DMS 273 treated with DMSO at 0.1 percent for 48 hours (cell line): ENCODE results near the gene TMEM221.
A peak's percentile ranks its signal among the peaks of the same experiment; 100 is the strongest.

Experiments used
- DNase-seq: peaks from one replicate; lab custom pipeline; 2025; lab: John Stamatoyannopoulos, UW

TMEM221 gene

DNA sequence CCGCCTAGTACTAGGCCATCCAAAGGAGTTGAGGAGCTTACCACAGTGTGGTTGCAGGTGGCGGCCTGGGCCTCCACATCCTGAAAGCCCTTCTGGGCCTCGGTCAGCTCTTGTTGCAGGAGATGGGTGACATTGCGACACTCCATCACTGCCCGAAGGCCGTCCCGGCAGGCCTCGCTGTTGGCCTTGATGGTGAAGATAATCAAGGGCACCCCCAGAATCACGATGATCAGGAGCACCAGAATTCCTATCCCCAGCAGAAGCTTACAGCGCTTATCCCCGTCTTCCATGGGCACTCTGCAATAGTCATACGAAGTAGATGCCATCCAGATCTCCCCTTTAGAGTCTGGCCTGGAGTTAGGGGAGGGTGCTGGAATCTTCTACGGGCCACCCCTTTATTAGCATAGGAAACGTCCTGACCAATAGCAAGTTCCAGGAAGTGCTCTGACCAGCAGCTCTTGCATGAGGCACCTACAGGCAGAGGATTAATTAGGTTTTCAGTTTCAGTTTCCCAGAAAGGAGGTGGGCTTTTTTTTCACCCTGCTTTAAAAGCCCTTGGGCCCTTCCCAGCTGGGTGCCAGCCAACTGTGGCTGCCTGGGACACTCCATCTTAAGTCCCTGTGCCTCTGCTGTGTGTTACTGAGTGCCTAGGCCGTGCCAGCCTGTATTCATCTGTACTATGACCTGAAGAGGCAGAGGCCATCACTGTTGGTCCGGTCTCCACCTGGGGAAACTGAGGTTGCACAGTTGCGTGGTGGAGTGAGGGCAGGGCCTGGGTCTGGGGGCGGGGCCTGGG lies 43.0 kb downstream of the TMEM221 start, which contains the start of gene BST2:
Gene BST2 (minus strand): TSS at position 381 of the 796 bp plus-strand sequence. CDS start 55 bp downstream, at position 326.
- peak; percentile 22 for DNase-seq

DNA sequence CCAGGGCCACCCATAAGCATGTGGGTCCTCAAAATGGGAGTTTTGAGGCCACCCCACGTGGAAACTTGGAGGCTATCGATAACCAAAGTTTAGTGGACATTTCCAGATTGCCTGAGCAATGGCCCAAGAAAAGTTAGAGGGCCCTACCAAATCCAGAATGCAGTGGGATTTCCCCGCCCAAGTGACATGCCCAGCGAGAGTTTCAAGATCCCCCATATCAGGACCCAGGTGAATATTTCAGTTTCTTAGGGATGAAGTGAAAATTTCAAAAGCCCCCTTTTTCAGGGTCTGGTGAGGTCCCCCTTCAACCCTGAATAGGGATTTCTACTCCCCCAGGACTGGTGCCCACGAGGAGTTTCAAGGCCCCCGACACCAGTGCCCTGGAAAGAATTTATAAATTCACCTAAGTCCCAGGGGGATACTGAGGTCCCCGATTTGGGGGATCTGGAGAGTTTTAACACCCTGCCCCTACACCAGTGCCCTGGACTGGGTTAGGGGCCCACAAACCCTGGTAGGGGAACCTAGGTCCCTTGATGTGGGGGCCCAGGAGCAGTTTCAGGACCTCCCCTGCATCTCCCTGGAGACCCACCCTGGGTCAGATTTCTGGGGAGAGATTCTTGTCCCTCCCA lies 43.7 kb downstream of the TMEM221 start:
- DNase-seq: no peak

DNA sequence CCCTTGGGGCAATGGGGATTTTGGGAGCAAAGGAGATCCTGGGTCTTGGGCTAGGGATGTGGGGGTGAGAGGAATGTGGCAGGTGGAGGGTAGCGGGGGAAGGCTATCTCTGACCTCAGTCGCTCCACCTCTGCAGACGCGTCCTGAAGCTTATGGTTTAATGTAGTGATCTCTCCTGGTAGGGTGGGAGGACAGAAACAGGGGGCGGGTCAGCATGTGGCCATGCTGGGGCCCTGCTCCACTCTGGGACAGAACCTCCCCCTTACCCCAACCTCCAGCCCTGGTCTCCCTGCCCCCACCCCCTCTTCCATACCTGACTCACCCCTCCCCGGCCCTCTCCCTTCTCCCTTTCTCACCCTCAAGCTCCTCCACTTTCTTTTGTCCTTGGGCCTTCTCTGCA lies 44.5 kb downstream of the TMEM221 start:
- no peak for DNase-seq

DNA sequence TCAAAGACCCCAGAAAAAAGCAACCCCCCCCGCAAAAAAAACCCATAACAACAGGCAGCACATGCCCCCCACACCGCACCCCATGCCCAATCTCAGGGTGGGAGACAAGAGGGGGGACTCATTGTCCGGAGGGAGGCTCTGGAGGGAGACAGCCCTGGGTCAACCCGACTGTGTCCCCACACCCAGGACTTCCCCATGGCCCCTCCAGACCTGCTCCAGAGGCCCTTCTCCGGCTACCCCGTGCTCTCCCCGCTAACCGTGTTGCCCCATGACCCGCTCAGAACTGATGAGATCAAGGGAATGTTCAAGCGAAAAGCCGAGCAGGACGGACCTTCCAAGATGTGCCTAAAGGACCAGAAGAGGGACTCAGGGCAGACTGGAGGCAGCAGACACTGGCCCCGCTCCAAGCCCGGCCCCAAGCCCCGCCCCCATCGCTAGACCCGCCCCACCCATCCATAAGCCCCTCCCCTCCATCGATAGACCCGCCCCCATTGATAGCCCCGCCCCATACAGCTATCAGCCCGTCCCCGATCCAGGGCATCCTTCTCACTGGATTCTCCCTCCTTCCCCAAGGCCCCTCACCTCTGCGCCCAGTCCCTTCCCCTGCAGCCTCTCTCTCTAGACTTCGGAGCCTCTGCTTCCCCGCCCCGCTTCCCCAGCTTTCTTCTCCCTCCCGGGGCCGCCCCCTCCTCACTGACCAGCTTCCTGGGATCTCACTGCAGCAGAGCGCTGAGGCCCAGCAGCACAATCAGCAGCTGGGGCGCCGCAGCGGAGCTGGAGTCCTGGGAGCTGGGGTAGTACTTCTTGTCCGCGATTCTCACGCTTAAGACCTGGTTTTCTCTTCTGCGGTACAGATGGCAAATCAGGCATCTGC lies 45.2 kb downstream of the TMEM221 start:
- no peak for DNase-seq

DNA sequence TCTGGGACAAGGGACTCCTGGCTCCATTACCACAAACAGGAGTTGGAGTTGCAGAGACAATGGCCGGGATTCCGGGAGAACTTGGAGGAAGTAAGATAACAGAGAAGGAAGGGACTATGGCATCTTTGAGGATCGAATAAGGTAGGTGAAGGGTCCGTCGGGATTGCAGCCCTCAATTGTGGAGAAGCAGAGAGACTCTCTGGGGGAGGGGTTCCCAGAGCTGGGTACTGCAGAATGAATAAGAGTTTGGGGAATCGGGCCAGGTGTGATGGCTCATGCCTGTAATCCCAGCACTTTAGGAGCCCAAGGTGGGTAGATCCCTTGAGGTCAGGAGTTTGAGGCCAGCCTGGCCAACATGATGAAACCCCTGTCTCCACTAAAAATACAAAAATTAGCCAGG lies 46.8 kb downstream of the TMEM221 start:
- no peak for DNase-seq

DNA sequence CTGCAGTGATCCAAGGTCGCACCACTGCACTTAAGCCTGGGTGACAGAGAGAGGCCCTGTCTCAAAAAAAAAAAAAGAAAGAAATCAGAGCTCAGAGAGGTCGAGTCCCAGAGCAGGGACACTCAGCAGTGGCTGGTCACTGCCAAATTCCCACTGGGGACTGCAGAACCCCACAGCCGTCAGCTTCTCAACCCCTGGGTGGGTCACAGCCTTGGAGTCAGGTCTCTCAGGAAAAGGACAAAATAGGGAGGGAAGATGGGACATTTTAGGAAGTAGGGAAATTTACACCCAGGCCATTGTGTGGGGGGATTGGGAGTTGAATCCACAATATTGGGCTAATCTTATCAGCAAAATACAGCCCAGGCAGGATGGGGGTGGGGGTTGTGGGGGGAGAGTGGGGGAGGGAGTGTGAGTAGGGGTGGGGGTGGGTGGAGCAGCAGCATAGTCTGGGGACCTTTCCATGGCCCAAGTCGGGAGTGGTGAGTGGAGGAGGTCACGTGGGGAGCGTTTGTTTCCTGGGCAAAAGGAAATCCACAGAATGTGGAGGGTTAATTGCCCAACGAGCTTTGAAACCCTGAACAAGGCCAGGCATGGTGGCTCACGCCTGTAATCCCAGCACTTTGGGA lies 49.5 kb downstream of the TMEM221 start:
- no peak for DNase-seq

DNA sequence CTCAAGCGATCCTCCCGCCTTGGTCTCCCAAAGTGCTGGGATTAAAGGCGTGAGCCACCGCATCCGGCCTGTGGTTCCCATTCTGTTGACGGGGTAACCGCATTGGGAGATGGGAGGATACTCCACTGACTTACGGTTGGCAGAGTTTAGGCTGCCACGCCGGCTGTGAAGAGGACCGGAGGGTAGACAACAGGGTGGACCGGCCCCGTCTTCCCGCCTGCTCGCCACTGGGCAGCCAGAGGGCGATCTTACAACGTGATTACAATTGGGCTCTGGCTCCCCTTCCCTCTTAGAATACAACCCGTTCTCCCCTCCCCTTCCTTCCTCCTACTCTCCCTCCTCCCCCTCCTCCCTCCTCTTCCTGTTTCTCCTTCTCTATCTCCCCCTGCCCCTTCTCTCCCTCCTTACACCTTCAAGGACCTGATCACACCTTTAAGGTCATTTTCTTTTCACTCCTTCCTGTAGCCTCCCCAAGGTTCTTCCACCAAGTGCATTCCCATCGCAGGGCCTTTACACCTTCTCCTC lies 53.5 kb downstream of the TMEM221 start:
- no peak for DNase-seq

DNA sequence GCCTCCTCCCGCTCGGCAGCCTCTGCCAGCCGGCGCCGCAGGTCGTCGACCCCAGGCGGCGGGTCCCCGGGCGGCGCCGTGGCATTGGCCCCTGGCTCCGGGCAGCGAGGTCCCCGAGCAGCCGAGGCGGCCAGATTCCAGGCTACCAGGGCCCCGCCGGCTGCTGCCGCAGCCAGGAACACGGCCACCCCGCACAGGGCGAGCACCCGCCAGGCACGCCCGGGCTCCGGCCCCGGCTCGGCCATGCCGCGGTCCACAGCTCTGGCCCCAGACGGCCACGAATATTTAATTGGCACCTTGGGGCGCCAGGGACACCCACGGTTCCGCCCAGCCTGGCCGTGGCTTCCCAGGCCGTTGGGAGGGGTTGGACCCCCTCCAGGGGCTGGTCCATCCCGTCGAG lies 54.6 kb downstream of the TMEM221 start, which contains the start of gene CCDC194:
Gene CCDC194 (minus strand): TSS at position 283 of the 400 bp plus-strand sequence. CDS start 38 bp downstream, at position 245.
- DNase-seq: no peak

DNA sequence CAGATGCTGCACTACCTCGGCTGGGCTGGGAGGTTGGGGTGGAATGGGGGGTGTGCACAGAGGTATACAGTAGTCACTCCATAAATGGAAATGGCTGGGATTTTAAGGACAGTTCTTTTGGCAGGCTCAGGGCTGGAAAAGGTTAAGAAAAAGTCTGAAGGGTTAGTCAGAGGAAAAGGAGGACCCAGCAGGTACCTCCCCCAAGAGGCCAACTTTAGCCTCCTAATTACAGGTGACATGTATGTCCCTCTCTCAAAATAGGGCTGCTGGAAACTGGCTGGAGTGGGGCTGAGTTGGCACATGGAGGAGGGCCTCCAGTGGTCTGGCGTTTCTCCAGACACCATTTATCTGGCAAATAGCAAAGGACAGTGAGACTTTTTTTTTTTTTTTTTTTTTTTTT lies 55.5 kb downstream of the TMEM221 start:
- DNase-seq: no peak

DNA sequence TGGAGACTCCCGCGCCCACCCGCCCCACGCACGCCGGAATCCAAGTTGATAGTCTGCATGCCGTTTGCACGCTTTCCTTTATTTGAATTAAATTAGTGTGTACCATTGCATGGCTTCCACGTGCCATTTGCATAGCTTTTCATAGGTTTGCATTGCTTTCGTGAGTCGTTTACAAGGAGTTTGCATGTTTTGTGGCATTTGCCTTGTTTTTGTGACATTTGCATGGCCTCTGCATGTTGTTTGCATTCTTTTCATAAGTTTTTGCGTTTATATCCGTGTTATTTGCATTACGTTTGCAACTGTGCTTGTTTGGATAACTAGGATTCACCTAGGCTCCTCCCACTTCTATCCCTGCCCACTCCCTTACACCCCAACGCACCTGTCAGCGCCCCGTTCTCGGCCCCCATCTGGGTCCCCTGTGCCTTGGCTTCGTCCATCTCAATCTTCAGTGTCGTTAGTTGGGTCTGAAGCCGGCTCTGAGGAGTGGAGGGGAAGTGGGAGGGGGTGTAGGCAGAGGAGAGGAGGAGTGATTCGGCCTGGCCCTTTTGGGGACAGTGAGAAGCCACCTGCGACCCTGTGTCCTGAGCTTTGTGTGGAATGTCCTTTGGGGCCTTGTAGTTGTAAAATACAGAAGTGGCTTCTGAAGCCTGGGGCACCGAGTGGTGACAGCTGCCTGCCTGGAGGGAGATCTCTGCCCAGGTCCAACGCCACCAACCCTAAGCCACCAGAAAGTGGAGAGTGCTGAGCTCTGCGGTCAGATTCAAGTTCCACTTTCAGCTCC lies 56.9 kb downstream of the TMEM221 start:
- no peak for DNase-seq

DNA sequence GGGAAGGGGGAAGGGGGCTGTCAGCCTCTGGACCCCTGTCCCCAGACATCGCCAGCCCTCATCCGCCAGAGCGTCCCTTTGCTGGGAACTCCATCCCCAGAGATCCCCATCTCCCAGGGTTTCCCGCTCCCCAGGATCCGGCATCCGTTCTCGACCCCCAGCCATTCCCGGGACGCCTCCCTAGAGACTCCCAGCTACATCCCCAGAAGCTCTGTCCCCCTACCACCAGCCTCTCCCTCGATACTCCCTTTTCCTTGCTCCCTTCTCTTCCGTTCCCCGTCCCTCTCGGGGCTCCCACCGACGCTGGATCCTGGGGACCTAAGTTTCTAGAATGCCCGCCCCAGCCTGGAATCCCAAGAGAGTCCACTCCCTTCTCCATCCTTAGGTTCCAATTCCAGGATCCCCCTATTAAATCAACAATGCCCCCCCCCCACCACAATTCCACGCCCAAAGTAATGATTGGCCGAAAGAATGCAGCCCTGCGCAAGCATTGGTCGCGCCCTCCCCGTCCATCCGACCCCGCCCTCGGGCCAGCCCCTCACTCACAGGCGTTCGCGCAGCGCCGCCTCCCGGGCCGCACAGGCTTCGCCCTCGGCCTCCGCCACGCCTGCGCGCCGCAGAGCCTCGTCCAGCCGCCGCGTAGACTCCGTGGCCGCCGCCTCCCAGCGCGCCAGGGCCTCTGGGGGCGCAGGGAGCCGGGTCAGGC lies 57.6 kb downstream of the TMEM221 start:
- peak; percentile 83 for DNase-seq

DNA sequence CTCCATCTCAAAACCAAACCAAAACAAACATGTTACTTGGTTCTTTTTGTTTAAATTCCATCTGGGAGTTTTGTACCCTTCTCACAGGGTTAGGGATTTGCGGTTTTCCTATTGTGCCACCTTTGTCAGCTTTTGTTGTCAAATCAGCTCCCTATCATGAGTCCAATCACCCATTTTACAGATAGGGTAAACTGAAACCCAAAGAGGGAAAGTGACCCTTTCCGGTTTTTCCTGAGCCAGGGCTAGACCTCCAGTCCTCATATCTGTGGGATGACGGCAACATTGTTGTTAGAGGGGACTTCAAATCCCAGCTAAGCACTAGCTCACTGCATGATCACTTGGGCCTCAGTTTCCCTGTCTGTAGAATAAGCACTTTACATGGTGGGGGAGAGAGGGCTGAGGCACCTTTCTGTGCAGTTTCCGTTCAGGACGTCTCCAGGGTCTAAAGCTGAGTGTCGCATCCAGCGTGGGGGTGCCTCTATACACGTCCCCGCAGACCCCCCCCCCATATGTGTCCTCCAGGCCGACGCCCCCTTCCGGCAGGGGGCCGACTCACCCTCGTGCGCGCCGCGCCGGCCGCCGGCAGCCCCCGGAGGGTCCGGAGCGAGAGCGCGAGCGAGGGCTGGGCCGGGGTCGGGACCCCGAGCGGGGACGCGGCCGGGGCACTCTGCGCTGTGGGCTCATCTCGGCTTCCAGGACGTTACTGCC lies 58.4 kb downstream of the TMEM221 start:
- DNase-seq: no peak

DNA sequence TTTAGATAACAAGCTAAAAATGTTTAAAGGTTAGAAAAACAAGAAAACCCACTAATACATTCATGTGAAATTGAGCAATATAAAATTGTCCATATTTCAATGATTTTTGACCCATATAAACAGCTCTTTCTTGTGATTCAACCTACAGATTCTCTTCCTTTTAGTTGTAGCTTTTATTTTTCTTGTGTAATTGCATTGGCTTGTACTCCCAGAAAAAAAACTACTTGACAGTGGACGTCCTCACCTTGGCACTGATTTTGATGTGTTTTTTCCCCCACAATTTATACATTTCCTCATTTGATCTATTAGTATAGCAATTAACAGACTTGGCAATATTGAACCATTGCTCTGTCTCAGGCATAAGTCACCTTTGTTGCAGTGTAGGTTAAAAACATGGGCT lies 59.2 kb downstream of the TMEM221 start:
- no peak for DNase-seq

DNA sequence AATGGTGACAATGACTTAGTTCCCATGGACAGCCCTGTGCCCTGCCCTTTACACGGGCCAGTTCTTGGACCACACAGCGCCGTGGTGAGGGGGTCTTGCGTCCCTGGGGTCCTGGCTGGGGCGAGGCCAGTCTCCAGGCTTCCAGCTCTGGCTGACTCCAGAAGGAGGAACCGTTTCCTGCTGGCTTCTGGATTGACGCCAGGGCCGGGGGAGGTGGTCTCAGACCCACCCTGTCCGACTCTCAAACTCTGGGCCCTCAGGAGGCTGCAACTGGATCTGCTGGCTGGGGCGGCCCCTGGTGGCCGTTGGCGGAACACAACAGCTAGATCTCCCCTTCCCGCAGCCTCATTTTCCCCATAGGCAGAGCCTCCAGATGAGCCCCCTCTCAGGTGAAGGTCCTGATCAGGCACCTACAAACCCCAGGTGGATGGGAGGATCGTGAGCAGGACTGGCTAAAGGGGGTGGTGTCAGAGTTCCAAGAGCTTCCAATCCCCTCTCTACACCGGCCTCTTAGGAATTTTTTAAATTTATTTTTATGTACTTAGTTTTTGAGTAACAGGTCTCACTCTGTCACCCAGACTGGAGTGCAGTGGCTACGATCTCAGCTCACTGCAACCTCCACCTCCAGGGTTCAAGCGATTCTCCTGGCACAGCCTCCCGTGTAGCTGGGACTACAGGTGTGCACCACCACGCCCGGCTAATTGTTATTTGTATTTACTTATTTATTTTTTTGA lies 62.4 kb downstream of the TMEM221 start:
- no peak for DNase-seq
